HG02981 (cell line): ENCODE measurements around the gene C2orf92.
"Not testable (repeated sequence)": the region's sequence is repeated elsewhere in the genome, so short reads cannot be mapped to it uniquely, and the experiment has no call there.

Source experiments
- ATAC-seq: cut with Tn5 transposase; IDR thresholded peaks from one replicate; pipeline ENCODE4 v1.9.1; 2021; ENCODE audit warnings: mild to moderate bottlenecking, moderate library complexity; ENCODE audit not compliant: unreplicated experiment

Gene C2orf92

DNA sequence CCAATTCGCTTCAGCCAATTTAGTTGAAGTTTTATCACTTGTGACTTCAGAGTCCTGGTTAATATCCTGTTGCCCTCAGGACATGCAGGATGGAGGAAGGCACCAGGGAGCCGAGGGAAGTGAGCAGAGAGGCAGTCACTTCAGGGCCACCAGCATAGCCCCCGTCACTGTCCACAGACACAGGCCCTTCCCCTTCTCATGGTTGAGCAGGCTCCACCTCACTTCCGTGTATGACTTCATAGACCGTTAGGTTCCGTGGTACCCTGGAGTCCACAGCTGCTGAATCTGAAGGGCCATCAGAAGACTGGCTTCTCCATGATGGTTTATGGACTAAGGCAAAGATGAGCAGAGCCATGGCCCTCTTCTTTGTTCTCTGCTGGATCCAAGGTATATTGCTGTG is at the start of gene C2orf92:
Gene C2orf92 (plus strand): TSS at position 266 of the 400 bp plus-strand sequence. CDS start 76 bp downstream, at position 342.
- no peak for ATAC-seq

DNA sequence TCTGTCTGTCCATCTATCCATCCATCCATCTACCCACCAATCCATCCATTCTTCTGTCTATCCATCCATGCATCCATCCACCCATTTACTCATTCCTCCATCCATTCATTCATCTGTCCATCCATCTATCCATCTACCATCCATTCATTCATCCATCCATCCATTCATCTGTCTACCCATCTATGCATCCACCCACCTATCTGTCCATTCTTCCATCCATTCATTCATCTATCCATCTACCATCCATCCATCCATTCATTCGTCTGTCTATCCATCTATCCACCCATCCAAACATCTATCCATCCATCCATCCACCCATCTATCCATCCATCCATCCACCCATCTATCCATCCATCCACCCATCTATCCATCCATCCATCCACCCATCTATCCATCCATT is 49.0 kb upstream of the C2orf92 start:
- not testable (repeated sequence) for ATAC-seq

DNA sequence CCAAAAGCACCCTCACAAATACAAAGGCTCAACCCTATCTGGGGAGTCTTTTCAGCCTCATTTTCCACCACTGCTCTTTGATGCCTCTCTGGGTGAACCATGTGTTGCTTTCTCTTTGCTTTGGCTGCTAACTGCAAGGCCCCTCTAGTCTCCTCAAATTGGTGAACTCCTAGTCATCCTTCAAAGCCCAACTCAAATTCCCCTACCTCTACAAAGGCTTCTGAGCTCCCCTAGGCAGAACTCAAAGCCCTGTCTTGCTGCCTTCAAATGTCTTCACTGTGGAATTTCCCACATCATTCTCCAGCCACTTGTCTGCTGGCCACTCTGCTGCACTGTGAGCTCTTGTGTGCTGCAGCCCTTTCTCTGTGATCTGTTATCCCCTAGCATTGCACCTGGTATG is 46.5 kb upstream of the C2orf92 start:
- ATAC-seq = not testable (repeated sequence)

DNA sequence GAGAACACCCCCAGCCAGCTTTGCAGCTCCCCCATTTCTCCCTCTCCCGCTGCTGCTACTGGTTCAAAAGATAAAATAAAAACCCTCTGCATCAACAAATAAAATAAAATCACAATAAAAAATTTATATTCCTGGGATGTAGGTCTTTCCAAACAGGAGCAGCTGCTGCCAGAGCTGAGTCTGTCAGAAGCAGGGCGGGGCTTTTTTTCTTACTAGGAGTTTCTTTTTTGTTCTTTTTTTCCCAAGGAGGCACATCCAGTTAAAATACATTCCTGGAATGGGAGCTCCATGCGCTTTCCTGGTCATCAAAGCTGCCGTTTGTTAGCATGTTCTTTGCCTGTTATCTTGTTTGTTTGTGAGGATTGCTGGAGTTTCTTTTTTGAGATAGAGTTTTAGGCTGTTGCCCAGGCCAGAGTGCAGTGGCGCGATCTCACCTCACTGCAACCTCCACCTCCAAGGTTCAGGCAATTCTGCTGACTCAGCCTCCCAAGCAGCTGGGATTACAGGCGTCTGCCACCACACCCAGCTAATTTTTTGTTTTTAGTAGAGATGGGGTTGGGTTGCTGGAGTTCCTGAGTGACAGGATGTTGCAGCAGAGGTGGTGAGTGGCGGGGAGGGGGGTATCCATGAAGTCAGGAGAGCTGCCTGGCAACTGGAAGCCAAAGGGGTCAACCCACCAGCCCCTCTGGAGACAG is 44.0 kb upstream of the C2orf92 start:
- ATAC-seq = not testable (repeated sequence)

DNA sequence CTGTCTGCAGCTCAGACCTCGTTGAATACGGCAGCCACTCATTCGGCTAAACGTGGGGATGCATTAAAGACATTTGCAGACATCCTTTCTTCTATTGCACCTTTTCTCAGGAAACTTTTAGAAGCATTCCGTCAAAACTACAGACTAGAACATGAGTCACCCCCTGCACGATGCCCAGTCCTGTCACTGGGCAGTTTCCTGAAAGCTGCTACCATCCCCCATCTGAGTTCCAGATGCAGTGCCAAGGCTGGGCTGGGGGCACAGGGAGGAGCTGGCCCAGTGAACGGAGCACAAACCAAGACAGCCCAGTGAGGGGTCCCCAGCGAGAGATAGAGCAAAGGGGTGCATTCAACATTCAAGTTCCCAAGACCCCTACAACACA is 43.5 kb upstream of the C2orf92 start:
- ATAC-seq = not testable (repeated sequence)

DNA sequence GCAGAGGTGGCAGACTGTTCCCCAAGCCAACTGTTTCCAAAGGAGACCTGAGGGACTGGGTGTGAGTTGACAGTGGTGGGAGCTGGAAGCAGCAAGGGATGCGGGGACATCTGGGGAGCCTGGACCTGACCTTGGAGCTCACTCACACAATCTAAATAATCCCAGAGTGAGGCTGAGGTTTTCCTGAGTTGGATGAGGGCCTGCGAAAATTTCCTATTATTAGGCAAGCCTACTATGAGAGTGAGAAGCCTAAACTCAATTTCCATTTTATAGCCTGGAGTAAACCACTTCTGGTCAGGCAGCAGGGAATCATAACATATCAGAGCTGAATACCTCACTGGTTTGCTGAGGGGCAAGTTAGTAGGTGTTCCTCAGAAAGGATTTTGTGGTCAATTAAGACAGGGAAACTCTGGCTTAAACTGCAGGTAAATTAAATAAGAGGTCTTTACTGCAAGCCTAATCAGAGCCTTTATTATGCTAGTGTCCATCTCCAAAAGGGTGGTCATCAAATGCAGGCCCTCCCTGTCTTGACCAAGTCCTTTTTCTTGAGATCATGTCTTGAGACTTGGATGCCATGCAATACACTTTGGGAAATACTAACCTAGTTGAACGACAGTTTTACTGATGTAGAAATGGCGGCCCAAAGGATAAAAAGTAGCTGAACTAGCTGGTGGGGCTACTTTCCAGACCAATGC is 25.3 kb upstream of the C2orf92 start:
- ATAC-seq = no peak

DNA sequence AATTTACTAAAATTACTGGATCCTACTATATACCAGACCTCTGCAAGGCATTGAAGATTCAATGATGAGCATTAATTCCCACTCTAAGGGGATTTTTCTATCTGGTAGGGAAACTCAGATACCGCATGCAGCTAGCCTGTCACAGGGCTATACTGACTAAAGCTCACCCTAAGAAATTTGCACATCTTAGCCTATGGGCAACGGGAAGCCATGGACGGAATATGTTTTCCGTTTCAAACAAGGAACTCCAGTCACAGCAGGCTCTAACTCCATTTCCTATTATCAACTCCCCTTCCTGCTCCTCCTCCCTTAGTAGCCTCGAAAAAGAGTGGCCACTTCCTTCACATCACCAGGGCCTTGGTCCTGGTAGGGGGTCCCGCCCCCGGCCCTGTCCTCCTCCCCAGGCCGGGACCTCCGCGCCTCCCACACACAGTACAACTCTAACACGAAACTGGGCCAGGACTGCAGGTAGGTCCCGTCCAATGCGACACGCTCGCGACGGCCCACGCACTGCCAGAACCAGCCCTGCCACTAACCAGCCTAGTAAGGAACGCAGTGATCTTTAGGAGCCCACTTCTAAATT is 24.3 kb upstream of the C2orf92 start:
- peak; percentile 12 for ATAC-seq

DNA sequence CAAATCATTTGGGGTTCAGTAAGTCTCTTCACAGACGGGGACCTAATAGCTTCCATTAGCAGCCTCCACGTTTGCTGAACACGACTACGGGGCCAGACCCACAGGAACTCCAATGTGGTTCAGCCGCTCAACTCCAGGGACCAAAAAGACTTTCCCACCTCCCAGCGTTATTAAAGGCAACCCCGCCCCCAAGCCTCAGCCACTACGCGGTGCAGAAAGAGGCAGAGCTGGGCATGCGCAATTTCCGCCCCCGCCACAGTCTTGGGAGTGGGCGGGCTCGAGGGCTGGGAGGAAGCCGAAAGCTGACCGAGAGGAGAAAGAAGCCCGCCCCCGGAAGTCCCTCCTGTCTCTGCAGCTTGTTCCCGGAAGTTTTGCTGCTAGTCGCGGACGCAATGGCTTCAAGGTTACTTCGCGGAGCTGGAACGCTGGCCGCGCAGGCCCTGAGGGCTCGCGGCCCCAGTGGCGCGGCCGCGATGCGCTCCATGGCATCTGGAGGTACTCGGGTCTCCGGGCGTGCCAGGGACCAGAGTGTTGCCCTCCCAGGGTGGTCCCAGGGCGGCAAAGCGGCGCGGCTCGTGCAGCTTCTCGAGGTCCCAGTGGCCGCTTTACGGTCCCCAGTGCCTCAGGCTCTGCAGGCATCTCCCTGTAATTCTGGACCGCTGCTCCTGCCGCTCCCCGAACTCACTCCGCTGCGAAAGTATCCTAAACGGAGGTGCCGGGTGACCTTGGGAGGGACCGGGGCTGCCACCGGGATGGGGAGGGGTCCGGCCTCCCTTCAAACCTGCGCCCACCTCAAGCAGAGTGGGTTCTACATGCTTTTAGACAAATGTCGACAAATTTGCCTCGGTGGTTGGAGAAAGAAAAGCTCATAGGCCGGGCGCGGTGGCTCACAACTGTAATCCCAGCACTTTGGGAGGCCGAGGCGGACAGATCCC is 23.6 kb upstream of the C2orf92 start, which contains the start of gene COX5B:
Gene COX5B (plus strand): TSS at position 368 of the 935 bp plus-strand sequence. CDS start 25 bp downstream, at position 393.
- peak; percentile 97 for ATAC-seq

DNA sequence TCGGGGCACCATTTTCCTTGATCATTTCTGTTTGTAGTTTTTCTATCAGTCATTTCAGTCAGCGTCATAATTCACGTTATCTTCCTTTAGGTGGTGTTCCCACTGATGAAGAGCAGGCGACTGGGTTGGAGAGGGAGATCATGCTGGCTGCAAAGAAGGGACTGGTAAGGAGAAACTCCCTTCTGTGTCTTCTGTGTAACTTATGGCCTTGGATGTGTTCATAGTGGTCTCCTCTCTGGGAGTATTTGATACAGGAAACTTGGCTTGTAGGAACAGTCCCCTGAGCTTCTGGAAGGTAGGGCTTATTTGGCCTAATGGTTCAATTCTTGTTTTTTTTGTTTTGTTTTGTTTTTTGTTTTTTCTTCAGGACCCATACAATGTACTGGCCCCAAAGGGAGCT is 22.5 kb upstream of the C2orf92 start:
- ATAC-seq = no peak

DNA sequence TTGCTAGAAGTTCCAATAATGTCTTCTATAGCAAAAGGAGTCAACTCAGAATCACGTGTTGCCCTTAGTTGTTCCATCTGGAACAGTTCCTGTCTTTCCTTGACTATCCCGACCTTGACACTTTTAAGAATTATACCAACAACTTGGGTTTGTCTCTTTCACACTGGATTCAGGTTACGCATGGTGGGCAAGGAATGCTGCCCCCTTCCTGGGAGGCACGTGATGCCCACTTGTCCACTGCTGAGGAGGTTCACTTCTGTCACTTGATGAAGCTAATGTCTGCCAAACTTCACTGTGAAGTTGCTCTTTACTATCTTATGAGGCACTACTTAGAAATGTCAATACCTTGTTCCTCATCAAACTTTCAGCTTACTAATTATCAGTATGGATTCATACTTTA is 18.4 kb upstream of the C2orf92 start:
- ATAC-seq = no peak

DNA sequence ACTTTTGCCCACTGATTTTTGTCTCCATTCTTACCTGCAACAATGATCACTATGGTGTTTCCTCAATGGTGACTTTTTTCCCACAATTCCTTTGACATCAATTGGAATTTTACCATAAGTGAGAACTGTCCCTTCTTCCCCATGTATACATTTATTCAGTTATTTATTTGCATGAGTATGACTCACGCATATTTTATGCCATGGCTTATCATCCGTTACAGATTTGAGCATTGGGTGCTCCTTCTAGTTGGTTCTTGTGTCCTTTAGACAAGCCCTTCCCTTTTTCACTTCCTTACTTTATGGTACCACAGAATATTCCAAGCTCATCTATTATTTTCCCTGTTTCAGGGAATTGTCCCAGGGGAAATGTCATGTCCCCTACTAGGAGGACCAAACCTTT is 16.0 kb upstream of the C2orf92 start:
- no peak for ATAC-seq

DNA sequence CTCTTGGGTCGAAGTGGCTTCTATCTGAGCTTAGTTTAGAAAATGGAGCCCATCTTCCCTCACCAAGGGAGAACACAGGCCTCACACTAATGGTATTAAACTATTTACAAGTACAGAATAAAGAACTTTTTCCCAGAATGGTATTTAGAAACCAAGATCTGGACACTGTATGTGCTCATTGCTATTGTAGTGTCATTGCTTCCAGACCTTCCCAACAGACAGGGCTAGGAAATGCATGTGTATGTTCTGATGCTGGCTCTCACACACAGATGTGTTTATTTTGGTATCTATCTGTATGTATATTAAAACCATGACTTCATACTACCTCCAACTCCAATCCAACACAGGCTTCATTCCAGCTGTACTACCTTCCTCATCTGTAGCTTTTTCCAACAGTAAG is 15.6 kb upstream of the C2orf92 start:
- ATAC-seq = no peak

DNA sequence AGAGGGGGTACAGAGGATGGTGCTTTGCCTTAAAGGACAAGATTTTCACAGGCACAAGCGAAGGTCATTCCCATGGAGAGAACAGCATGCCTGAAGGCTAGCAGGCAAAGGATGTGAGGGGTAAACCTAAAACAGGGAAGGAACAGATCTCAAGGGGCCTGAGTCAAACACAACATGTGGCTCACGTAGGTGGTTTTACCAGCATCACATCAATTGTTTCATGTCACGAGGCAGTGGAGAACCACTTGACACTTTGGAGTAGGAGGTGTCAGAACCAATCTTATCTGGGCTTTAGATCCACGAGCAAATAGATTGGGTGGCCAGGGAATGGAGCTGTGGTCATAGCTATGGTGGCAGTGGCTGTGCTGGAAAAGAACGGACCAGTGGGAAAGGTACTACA is 15.2 kb upstream of the C2orf92 start:
- no peak for ATAC-seq

DNA sequence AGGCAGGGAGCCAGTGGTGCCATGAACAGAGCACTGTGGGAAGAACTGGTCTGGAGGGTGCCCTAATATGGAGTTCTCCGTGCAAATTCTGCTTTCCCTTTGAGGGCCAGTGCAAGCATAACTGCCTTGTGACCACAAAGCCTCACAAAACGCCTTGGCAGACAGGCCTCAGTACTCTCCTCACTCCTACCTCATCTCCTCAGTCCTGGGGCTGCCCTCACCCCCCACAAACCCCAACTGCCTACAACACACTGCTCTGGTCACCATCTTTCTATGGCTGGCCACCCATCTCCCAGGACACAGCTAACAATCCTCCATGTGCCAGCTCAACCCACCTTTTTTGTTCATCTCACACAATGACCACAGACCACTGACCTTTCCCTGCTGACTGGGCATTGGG is 14.7 kb upstream of the C2orf92 start:
- no peak for ATAC-seq

DNA sequence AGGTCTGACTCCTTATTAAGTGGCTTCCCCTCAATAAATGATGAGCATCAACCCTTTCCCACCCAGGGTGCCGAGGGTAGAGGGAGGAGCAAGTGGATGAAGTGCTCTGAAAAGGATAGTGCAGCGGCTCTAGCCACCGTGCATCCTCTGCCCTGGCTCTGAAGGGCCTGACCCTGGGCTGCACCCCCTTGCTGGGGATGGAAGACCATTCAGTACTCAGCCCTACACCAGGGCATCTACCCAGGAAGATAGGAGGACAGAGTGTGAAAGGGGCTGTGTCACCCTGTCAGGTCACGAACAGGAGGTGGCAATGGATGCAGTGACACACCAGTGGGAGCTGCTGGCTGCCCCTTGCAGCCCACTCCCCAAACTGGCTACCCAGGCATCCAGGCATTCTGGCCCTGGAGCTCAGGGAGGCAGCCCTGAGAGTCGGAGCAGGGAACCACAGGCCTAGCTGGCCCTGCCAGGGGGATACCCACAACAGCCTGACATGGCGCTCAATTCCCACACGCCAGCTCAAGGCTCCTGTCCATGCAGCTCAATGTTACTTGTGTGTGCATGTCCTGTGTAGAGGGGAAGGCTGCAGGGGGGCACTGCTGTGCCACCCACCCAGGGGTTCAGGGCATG is 13.3 kb upstream of the C2orf92 start:
- ATAC-seq = no peak

DNA sequence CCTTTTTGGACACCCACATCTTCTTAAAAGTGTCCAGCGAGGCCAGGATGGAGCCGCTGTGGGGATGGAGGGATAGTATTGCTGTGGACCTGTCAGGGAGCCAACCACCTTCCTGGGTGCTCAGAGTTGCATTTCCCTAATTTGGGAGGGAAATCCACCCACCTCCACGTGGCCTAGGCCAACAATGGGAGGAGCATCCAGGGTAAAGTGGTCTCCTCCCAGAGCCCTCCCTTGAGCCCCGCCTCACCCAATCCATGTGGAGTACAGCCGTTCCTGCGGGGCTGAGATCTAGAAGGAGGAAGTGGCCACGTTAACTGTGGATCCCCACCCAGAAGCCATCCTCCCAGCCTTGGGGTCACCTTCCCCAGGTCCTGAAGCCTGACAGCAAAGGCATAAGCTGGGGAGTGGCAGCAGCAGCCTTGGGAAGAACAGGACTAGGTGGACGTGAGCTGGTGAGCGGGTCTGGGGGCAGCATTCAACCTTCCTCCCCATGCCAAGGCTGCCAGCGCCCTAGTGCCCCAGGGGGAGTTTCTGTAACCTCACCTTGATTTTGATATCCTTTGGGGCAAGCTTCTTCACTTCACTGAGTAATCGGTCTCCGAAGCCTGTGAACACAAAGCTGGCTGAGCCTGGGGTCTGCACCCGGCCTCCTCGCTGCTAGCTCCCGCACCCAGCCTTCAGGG is 12.5 kb upstream of the C2orf92 start:
- ATAC-seq = no peak

DNA sequence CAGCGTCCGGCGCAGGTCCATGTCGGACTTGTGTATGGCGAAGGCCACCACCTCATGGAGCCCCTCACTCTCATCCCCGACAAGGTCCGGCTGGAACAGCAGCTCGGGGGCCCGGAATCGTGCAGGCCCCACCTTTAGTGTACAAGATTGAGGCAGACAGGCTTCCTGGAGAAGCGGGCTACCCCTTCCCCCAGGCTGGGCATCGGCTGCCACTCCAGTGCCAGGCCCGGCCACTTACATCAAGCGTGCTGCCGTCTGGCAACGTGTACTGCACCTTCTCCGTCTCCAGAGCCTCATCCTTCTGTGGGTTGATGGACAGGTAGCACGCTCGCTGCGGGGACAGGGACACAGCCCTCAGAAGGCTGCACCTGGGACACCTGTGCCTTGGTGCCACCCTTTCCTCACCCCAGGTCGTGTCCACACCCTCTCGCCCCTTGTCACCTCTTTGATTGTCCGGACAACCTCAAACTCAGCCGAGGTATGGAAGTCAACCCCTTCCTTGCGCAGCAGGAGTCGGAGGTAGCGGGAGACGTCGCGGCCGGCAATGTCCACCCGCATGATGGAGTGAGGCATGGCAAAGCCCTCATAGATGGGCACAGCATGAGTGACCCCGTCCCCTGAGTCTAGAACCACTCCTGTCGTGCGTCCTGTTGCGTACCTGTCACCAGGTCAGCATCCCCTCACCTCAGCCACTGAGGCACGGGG is 11.4 kb upstream of the C2orf92 start:
- ATAC-seq = no peak

DNA sequence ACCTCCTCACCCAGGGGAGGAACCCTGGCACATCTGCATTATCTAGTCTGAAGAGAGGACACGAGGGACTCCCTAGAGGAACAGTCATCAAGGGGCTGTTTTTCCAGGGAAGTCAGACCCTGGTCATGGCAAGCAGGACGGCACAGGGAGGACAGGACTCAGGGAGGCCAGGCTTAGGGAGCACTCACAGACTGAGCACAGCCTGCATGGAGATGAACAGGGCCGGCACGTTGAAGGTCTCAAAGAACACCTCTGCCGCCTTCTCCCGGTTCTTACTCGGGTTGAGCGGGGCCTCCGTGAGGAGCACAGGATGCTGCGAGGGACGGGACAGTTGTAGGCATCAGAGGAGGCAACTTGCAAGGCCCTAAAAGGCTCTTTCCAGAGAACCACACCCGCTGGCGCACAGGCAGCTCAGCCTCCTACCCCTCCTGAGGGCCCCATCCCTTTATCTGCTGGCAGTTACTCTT is 10.8 kb upstream of the C2orf92 start:
- no peak for ATAC-seq
